PC-3 (cell line): ENCODE results near the gene SPIRE1. TPM values are rescaled to one million over a fixed set of nuclear protein-coding genes. Genes with fewer than 3 reads are reported as not detected.
"Not testable (repeated sequence)": the region's sequence is repeated elsewhere in the genome, so short reads cannot be mapped to it uniquely, and the experiment has no call there.

Source experiments
- ATAC-seq: fragments of 200-7000 bp; cut with Tn5 transposase; 2 replicates; pipeline ENCODE4 v1.9.1; 2020; ENCODE audit warnings: mild to moderate bottlenecking, moderate library complexity
- BruUV-seq: library from RNA; stranded (reverse); fragments of 400-500 nt; replicated peaks from 2 replicates; lab custom pipeline; 2021; lab: Mats Ljungman, UMichigan
- CTCF ChIA-PET: fragments of 300-600 bp; sonication (Branson Sonifier 250); formaldehyde crosslinking; loops from one replicate; lab custom pipeline; 2022; ENCODE audit warnings: antibody characterized with exemption; lab: Charles Lee
- POLR2A ChIA-PET: fragments of 300-600 bp; sonication (Branson Sonifier 250); formaldehyde crosslinking; loops from one replicate; lab custom pipeline; 2022; ENCODE audit warnings: antibody characterized with exemption; ENCODE audit not compliant: unreplicated experiment; lab: Charles Lee
- DNase-seq: peaks from one replicate; pipeline ENCODE4 v3.0.0-alpha.2; 2015
- H2AFZ ChIP-seq: fragments of 300-600 bp; sonication (generic); 2 replicates; pipeline ENCODE4 v1.6.0; 2016; ENCODE audit warnings: antibody characterized with exemption, low read length
- H3F3A ChIP-seq: fragments of 300-600 bp; sonication (generic); one replicate; pipeline ENCODE4 v1.6.0; 2017; ENCODE audit warnings: antibody characterized with exemption, low read length, control low read depth, mild to moderate bottlenecking; ENCODE audit not compliant: unreplicated experiment
- H3K27ac ChIP-seq: fragments of 300-600 bp; sonication (generic); 2 replicates; pipeline ENCODE4 v1.5.1; 2016; ENCODE audit warnings: mild to moderate bottlenecking, low read length
- H3K27me3 ChIP-seq: fragments of 300-600 bp; sonication (generic); 2 replicates; pipeline ENCODE4 v1.6.1; 2016; ENCODE audit warnings: low read length, mixed read lengths
- H3K36me3 ChIP-seq: fragments of 300-600 bp; sonication (generic); 2 replicates; pipeline ENCODE4 v1.6.1; 2016; ENCODE audit warnings: low read depth, mixed run types, low read length, mixed read lengths
- H3K4me1 ChIP-seq: fragments of 300-600 bp; sonication (generic); 2 replicates; pipeline ENCODE4 v1.5.1; 2016; ENCODE audit warnings: low read length; ENCODE audit not compliant: insufficient read depth
- H3K4me2 ChIP-seq: fragments of 300-600 bp; sonication (generic); 2 replicates; pipeline ENCODE4 v1.6.0; 2016; ENCODE audit warnings: low read length
- H3K4me3 ChIP-seq: fragments of 300-600 bp; sonication (generic); 2 replicates; pipeline ENCODE4 v1.5.1; 2016; ENCODE audit warnings: mild to moderate bottlenecking, low read length, mixed read lengths
- H3K79me2 ChIP-seq: fragments of 300-600 bp; sonication (generic); 2 replicates; pipeline ENCODE4 v1.6.1; 2017; ENCODE audit warnings: low read length, mixed read lengths
- H3K9ac ChIP-seq: fragments of 300-600 bp; sonication (generic); 2 replicates; pipeline ENCODE4 v1.6.0; 2016; ENCODE audit warnings: mild to moderate bottlenecking, low read length
- H3K9me2 ChIP-seq: fragments of 300-600 bp; sonication (generic); replicated peaks from 2 replicates; pipeline ENCODE4 v1.6.1; 2016; ENCODE audit warnings: mixed run types, low read length, mixed read lengths
- H3K9me3 ChIP-seq: fragments of 300-600 bp; sonication (generic); 2 replicates; pipeline ENCODE4 v1.6.1; 2016; ENCODE audit warnings: low read length, mixed read lengths
- H4K20me1 ChIP-seq: fragments of 300-600 bp; sonication (generic); 2 replicates; pipeline ENCODE4 v1.6.1; 2016; ENCODE audit warnings: low read length, mixed read lengths
- CTCF ChIP-seq: fragments of 300-600 bp; sonication (generic); conservative IDR thresholded peaks from 2 replicates; pipeline ENCODE4 v1.5.1; 2017; ENCODE audit warnings: antibody characterized with exemption, low read depth, mild to moderate bottlenecking, low read length
- EZH2 ChIP-seq: fragments of 300-600 bp; sonication (generic); IDR thresholded peaks from one replicate; pipeline ENCODE4 v1.6.1; 2017; ENCODE audit warnings: antibody characterized with exemption, mild to moderate bottlenecking, low read length; ENCODE audit not compliant: unreplicated experiment
- EZH2phosphoT487 ChIP-seq: fragments of 300-600 bp; sonication (generic); IDR thresholded peaks from 2 replicates; pipeline ENCODE4 v1.6.1; 2018; ENCODE audit warnings: mild to moderate bottlenecking, antibody characterized with exemption, low read length, borderline replicate concordance
- intact Hi-C: fragments of 100-400 bp; cut with micrococcal nuclease; formaldehyde crosslinking; loops from 2 replicates; pipeline ENCODE4 v1.9.0; 2023
- total RNA-seq: library from RNA; depleted of rRNA; stranded (reverse); fragments of >200 nt; gene quantifications from 2 replicates; pipeline ENCODE4 v1.2.3, GENCODE V29; 2014

Gene SPIRE1
- total RNA-seq, 1 experiment from 2014 or later: 32.4 TPM

- no peak overlapping the region for H3K9ac ChIP-seq
- intact Hi-C loops: no loop called here
- H3F3A ChIP-seq: no peaks in the 10 kb centered on the region
- no TSS peak for BruUV-seq
- H3K4me3 ChIP-seq: no peak overlapping the region
- ChIA-PET POLR2A (no interaction called here), CTCF (no interaction called here)
- no peaks in the 10 kb centered on the region for H4K20me1 ChIP-seq
- H3K36me3 ChIP-seq: no peaks in the 10 kb centered on the region
- no peak overlapping the region for H3K27ac ChIP-seq
- peaks cover 47% of the 10 kb centered on the region for H3K79me2 ChIP-seq
- no peaks in the 10 kb centered on the region for H3K9me2 ChIP-seq
- no peaks in the 10 kb centered on the region for H3K27me3 ChIP-seq
- DNase-seq (no peak), ATAC-seq (no peak)
- no peaks in the 10 kb centered on the region for H3K9me3 ChIP-seq
- TF ChIP-seq CTCF (no peak), EZH2phosphoT487 (no peak), EZH2 (no peak)
- no peak overlapping the region for H2AFZ ChIP-seq
- H3K4me2 ChIP-seq: no peak overlapping the region
- peaks cover 6% of the 10 kb centered on the region for H3K4me1 ChIP-seq
These were observed 246.5 kb downstream of the SPIRE1 start for GRCh38 chr18:12411456-12411855.

- intact Hi-C loops, POLR2A ChIA-PET, BruUV-seq, DNase-seq, H3K9me2 ChIP-seq, ATAC-seq, H3K9me3 ChIP-seq, H3K9ac ChIP-seq, H3K27me3 ChIP-seq, H4K20me1 ChIP-seq, H3K4me3 ChIP-seq, H3F3A ChIP-seq, H2AFZ ChIP-seq, H3K4me2 ChIP-seq, H3K4me1 ChIP-seq, CTCF ChIA-PET, H3K27ac ChIP-seq, H3K36me3 ChIP-seq: not testable (repeated sequence)
- H3K79me2 ChIP-seq: peaks cover 43% of the 10 kb centered on the region
These were observed 247.2 kb downstream of the SPIRE1 start for GRCh38 chr18:12410747-12411146.

- peaks cover 6% of the 10 kb centered on the region for H3K4me1 ChIP-seq
- H3K9ac ChIP-seq: no peak overlapping the region
- H3K4me3 ChIP-seq: no peak overlapping the region
- intact Hi-C loops: no loop called here
- DNase-seq: no peak
- H3K4me2 ChIP-seq: peak overlapping the region; percentile 95
- H3K9me3 ChIP-seq: no peaks in the 10 kb centered on the region
- no peak for ATAC-seq
- 0 out of 2 replicates have a peak, but pooled peaks cover 4% of the 10 kb centered on the region for H3K27me3 ChIP-seq
- no peaks in the 10 kb centered on the region for H3K36me3 ChIP-seq
- no peaks in the 10 kb centered on the region for H3K9me2 ChIP-seq
- TF ChIP-seq CTCF (no peak), EZH2 (no peak), EZH2phosphoT487 (no peak)
- H2AFZ ChIP-seq: no peak overlapping the region
- H4K20me1 ChIP-seq: no peaks in the 10 kb centered on the region
- no peak overlapping the region for H3K27ac ChIP-seq
- no TSS peak for BruUV-seq
- H3K79me2 ChIP-seq: peaks cover 43% of the 10 kb centered on the region
- CTCF ChIA-PET: no interaction called here
- H3F3A ChIP-seq: no peaks in the 10 kb centered on the region
- POLR2A ChIA-PET: no interaction called here
These were observed 247.8 kb downstream of the SPIRE1 start for GRCh38 chr18:12410081-12410481.
